Measurements from ENCODE around the gene RAD9A.

The RAD9A gene

GRCh38 chr11:67369275-67369674 lies 22.5 kb upstream of the RAD9A start:
- ChIA-PET POLR2A (interaction anchor here (1.1 to 1.2 kb wide), 2 partner anchors 16 to 20 kb away, joined by 3 to 4 read pairs; partner anchors contain the start of gene POLD4), CTCF (interaction anchor here (4.0 kb wide), 1 partner anchor 13 kb away, joined by 25 read pairs; no protein-coding TSS in a partner anchor)
- TF ChIP-seq CTBP1 (IDR thresholded peaks at IDR 0.05; ENCODE audit: borderline replicate concordance): no peak
- no peak for TF ChIP-seq NFRKB (IDR thresholded peaks at IDR 0.05)
- no peak for TF ChIP-seq ZNF384 (IDR thresholded peaks at IDR 0.05)
- TF ChIP-seq LEF1 (IDR thresholded peaks at IDR 0.05; ENCODE audit: borderline replicate concordance): no peak
- TF ChIP-seq ELF4 (IDR thresholded peaks at IDR 0.05): no peak
- TF ChIP-seq FOXK2 (IDR thresholded peaks at IDR 0.05): no peak
- no peak for TF ChIP-seq FOXM1 (IDR thresholded peaks at IDR 0.05; ENCODE audit: borderline replicate concordance)
- TF ChIP-seq ARNT (IDR thresholded peaks at IDR 0.05): no peak
- no peak for TF ChIP-seq BHLHE40 (IDR thresholded peaks at IDR 0.05; ENCODE audit: borderline replicate concordance)
- TF ChIP-seq L3MBTL2 (conservative IDR thresholded peaks at IDR 0.05): no peak
- no peak for TF ChIP-seq FOXA1 (IDR thresholded peaks at IDR 0.05)
- TF ChIP-seq HDGF (IDR thresholded peaks at IDR 0.05; ENCODE audit: borderline replicate concordance): no peak
- TF ChIP-seq SUZ12 (IDR thresholded peaks at IDR 0.05): no peak
- TF ChIP-seq SP1 (IDR thresholded peaks at IDR 0.05): no peak
- TF ChIP-seq TARDBP (IDR thresholded peaks at IDR 0.05): no peak
- no peak for DNase-seq (ENCODE audit: extremely low spot score)

DNA sequence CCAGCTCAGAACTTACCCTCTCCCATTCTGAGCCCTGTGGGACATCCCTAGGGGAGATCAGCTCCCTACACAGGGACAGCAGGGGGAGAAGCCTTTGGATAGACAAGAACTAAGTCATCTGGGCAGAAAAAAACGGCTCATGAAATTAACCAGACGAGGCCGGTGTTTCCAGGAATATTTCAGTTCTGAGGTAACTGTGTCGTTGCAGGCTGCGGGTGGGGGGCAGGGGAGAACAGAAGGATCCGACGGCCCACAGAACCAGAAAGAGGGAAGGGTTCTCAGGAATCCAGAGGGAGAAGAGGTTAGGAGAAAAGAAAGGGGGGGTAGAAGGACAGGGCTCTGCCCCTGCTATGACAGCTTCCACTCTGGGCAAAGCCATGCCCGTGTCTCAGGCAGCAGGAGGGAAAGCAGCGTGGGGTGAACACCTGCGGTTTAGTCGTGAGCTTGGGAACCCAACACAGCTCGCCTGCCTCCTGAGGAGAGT lies 21.9 kb upstream of the RAD9A start:
- no peak for TF ChIP-seq CTBP1 (IDR thresholded peaks at IDR 0.05; ENCODE audit: borderline replicate concordance)
- TF ChIP-seq ZNF384 (IDR thresholded peaks at IDR 0.05): no peak
- no peak for TF ChIP-seq FOXM1 (IDR thresholded peaks at IDR 0.05; ENCODE audit: borderline replicate concordance)
- no peak for TF ChIP-seq TARDBP (IDR thresholded peaks at IDR 0.05)
- no peak for TF ChIP-seq FOXK2 (IDR thresholded peaks at IDR 0.05)
- TF ChIP-seq SUZ12 (IDR thresholded peaks at IDR 0.05): no peak
- TF ChIP-seq HDGF (IDR thresholded peaks at IDR 0.05; ENCODE audit: borderline replicate concordance): no peak
- no peak for TF ChIP-seq ELF4 (IDR thresholded peaks at IDR 0.05)
- TF ChIP-seq SP1 (IDR thresholded peaks at IDR 0.05): no peak
- ChIA-PET CTCF (interaction anchor here (0.8 to 4.0 kb wide), 6 partner anchors 10 to 32 kb away, joined by 4 to 25 read pairs (median 5); partner anchors contain the start of gene PPP1CA), POLR2A (interaction anchor here (1.1 to 2.1 kb wide), 4 partner anchors 11 to 19 kb away, joined by 3 to 10 read pairs (median 4); partner anchors contain the start of gene POLD4)
- DNase-seq (ENCODE audit: extremely low spot score): no peak

GRCh38 chr11:67370351-67371076 lies 21.3 kb upstream of the RAD9A start:
- TF ChIP-seq, protein P1, sequence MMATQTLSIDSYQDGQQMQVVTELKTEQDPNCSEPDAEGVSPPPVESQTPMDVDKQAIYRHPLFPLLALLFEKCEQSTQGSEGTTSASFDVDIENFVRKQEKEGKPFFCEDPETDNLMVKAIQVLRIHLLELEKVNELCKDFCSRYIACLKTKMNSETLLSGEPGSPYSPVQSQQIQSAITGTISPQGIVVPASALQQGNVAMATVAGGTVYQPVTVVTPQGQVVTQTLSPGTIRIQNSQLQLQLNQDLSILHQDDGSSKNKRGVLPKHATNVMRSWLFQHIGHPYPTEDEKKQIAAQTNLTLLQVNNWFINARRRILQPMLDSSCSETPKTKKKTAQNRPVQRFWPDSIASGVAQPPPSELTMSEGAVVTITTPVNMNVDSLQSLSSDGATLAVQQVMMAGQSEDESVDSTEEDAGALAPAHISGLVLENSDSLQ (IDR thresholded peaks at IDR 0.05): no peak
- TF ChIP-seq BHLHE40 (IDR thresholded peaks at IDR 0.05; ENCODE audit: borderline replicate concordance) (no peak), LEF1 (IDR thresholded peaks at IDR 0.05; ENCODE audit: borderline replicate concordance) (no peak), ARNT (IDR thresholded peaks at IDR 0.05) (no peak), SUZ12 (IDR thresholded peaks at IDR 0.05) (no peak), FOXK2 (IDR thresholded peaks at IDR 0.05) (no peak), ZNF384 (IDR thresholded peaks at IDR 0.05) (no peak), ELF4 (IDR thresholded peaks at IDR 0.05) (no peak), FOXA1 (IDR thresholded peaks at IDR 0.05) (no peak), CTBP1 (IDR thresholded peaks at IDR 0.05; ENCODE audit: borderline replicate concordance) (no peak), NFRKB (IDR thresholded peaks at IDR 0.05) (no peak), SP1 (IDR thresholded peaks at IDR 0.05) (no peak), L3MBTL2 (conservative IDR thresholded peaks at IDR 0.05) (no peak), FOXM1 (IDR thresholded peaks at IDR 0.05; ENCODE audit: borderline replicate concordance) (no peak), HDGF (IDR thresholded peaks at IDR 0.05; ENCODE audit: borderline replicate concordance) (no peak), TARDBP (IDR thresholded peaks at IDR 0.05) (no peak)
- ChIA-PET CTCF (interaction anchor here (0.6 to 4.0 kb wide), 7 partner anchors 10 to 806 kb away, joined by 4 to 25 read pairs (median 5); partner anchors contain the start of gene PPP1CA), POLR2A (interaction anchor here (1.0 to 2.1 kb wide), 5 partner anchors 11 to 21 kb away, joined by 3 to 10 read pairs (median 4); partner anchors contain the start of genes POLD4 and RAD9A)
- no peak for DNase-seq (ENCODE audit: extremely low spot score)

DNA sequence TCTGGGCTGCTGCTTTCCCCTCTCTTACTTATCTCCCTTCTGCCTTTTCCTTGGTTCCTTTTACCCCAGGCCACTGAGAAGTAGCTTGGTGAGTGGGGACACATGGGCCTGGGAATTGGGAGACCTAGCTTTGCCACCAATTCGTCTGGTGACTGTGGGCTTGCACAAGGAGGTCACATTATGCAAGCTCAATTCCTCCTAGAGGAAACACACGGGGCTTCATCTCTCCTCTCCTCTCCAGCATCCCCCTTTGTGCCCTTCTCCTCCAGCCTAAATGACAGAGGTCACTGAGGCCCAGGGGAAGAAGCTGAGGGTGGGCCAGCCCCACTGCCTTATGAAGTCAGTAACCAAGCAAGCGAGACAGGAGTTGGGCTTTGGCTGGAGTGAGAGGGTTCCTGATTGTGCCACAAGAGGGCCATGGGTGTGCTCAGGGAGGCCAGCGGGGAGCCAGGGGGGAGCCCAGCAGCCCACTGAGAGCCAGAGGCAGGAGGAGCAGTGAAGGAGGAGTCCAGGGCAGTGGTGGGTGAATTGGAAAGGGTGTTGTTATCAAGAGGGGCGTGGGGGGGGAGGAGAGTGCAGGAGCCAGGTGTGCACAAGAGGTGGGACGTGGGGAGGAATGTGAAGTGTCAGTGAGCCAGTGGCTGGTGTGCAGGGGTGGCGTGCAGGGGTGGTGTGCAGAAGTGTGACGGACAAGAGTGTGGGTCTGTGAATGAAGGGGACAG lies 20.4 kb upstream of the RAD9A start:
- peak; percentile 65 for DNase-seq (ENCODE audit: extremely low spot score)
- no peak for TF ChIP-seq L3MBTL2 (conservative IDR thresholded peaks at IDR 0.05)
- no peak for TF ChIP-seq FOXK2 (IDR thresholded peaks at IDR 0.05)
- TF ChIP-seq ARNT (IDR thresholded peaks at IDR 0.05): no peak
- TF ChIP-seq, protein P1 (IDR thresholded peaks at IDR 0.05): no peak
- no peak for TF ChIP-seq ZNF384 (IDR thresholded peaks at IDR 0.05)
- no peak for TF ChIP-seq CTBP1 (IDR thresholded peaks at IDR 0.05; ENCODE audit: borderline replicate concordance)
- no peak for TF ChIP-seq HDGF (IDR thresholded peaks at IDR 0.05; ENCODE audit: borderline replicate concordance)
- TF ChIP-seq NFRKB (IDR thresholded peaks at IDR 0.05): no peak
- TF ChIP-seq SP1 (IDR thresholded peaks at IDR 0.05): no peak
- POLR2A ChIA-PET: interaction anchor here (1.0 to 2.1 kb wide), 4 partner anchors 10 to 20 kb away, joined by 3 to 10 read pairs (median 4); partner anchors contain the start of gene RAD9A
- CTCF ChIA-PET: interaction anchor here (0.6 to 4.0 kb wide), 5 partner anchors 9 to 807 kb away, joined by 4 to 25 read pairs (median 5); partner anchors contain the start of gene PPP1CA

DNA sequence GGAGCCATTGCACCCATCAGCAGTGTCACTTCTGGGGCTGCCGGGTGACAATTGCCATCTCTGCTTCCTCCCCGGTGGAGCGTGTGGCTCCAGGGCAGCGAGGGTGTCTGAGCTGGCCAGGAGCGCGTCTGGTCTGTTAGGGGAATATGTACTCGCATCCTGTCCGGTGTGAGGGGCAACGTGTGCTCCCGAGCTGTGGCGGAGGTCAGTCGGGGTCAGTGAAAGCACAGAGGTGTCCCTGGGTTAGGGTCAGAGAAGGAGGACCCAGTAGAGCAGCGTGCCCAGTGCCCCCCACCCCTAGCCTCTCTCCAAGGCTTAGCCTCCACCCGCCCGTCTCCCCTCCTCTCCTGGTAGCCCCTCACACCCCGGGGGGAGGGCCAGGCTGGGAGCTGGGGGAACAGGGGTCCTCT lies 19.9 kb upstream of the RAD9A start:
- TF ChIP-seq NFRKB (IDR thresholded peaks at IDR 0.05) (no peak), SUZ12 (IDR thresholded peaks at IDR 0.05) (no peak), BHLHE40 (IDR thresholded peaks at IDR 0.05; ENCODE audit: borderline replicate concordance) (no peak), HDGF (IDR thresholded peaks at IDR 0.05; ENCODE audit: borderline replicate concordance) (no peak), SP1 (IDR thresholded peaks at IDR 0.05) (no peak), ARNT (IDR thresholded peaks at IDR 0.05) (no peak), LEF1 (IDR thresholded peaks at IDR 0.05; ENCODE audit: borderline replicate concordance) (no peak)
- TF ChIP-seq, protein P1 (IDR thresholded peaks at IDR 0.05): no peak
- POLR2A ChIA-PET: interaction anchor here (1.2 to 1.5 kb wide), 2 partner anchors 10 to 13 kb away, joined by 3 to 4 read pairs; no protein-coding TSS in a partner anchor
- CTCF ChIA-PET: interaction anchor here (1.4 to 4.0 kb wide), 2 partner anchors 10 to 21 kb away, joined by 4 to 25 read pairs; no protein-coding TSS in a partner anchor
- no peak for DNase-seq (ENCODE audit: extremely low spot score)

All from HEK293T (cell line).